ENCODE data around the gene WFDC2. TPM values are rescaled to one million over a fixed set of nuclear protein-coding genes. Genes with fewer than 3 reads are reported as not detected.

WFDC2 gene
- total and polyA plus RNA-seq, 2 of the 13 experiments (the other 11 are each of a cell fraction or from before 2014, with no cell fraction given), result 0.33 TPM; not detected in 1

DNA sequence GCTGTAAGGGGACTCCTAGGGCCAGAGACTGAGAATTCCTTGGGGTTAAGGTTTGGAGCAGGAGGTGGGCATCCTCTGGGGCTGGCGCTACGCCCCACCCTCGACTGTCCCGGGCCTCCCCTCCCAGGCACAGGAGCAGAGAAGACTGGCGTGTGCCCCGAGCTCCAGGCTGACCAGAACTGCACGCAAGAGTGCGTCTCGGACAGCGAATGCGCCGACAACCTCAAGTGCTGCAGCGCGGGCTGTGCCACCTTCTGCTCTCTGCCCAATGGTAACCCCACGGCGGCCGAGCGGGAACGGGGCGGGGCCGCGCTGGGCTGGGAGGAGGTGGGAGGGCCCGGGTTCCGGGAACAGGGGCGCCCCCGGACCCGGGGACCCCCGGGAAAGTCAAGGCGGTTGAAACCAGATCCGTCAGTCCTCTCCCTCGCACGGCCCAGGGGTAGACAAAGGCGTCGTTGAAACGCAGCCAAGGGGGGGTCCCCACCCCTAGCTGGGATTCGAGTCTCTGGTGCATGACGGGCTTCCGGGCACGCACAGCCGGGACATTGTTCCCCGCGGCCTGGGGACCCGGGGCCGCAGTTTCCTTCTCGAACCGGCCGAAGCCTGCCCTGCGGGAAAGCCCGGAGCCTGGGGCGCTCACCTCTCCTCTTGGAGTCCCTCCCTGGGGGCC is 844 bp downstream of the WFDC2 start (continued):
- TF ChIP-seq MAF1 (CRISPR knock-in tag; IDR thresholded peaks at IDR 0.05; ENCODE audit: borderline replicate concordance) (no peak), SP4 (CRISPR knock-in tag; IDR thresholded peaks at IDR 0.05) (no peak), ZFAT (CRISPR knock-in tag; conservative IDR thresholded peaks at IDR 0.05) (no peak), PHF5A (CRISPR knock-in tag; IDR thresholded peaks at IDR 0.05; ENCODE audit: low read depth, unreplicated experiment) (no peak), ZNF788 (CRISPR knock-in tag; IDR thresholded peaks at IDR 0.05; ENCODE audit: borderline replicate concordance) (no peak), ZNF431 (CRISPR knock-in tag; IDR thresholded peaks at IDR 0.05; ENCODE audit: borderline replicate concordance, low read depth) (no peak), UBTF (CRISPR knock-in tag; IDR thresholded peaks at IDR 0.05) (no peak), AGO1 (IDR thresholded peaks at IDR 0.05; ENCODE audit: low read depth, low read length, poor library complexity, severe bottlenecking) (no peak), ELF4 (CRISPR knock-in tag; IDR thresholded peaks at IDR 0.05; ENCODE audit: borderline replicate concordance) (no peak), JUND (CRISPR knock-in tag; IDR thresholded peaks at IDR 0.05) (no peak), E2F2 (CRISPR knock-in tag; IDR thresholded peaks at IDR 0.05; ENCODE audit: borderline replicate concordance) (no peak), ZNF562 (CRISPR knock-in tag; IDR thresholded peaks at IDR 0.05; ENCODE audit: borderline replicate concordance) (no peak), NAIF1 (CRISPR knock-in tag; IDR thresholded peaks at IDR 0.05; ENCODE audit: borderline replicate concordance) (no peak), RORA (CRISPR knock-in tag; IDR thresholded peaks at IDR 0.05) (no peak), ZNF800 (CRISPR knock-in tag; IDR thresholded peaks at IDR 0.05) (peak; percentile 49; the same call in 1 of the 2 replicates), ZNF777 (CRISPR knock-in tag; IDR thresholded peaks at IDR 0.05) (0 out of 2 replicates have a peak, but pooled peaks have one; percentile 47), AHR (CRISPR knock-in tag; IDR thresholded peaks at IDR 0.05) (no peak)
- TF ChIP-seq, protein P1, sequence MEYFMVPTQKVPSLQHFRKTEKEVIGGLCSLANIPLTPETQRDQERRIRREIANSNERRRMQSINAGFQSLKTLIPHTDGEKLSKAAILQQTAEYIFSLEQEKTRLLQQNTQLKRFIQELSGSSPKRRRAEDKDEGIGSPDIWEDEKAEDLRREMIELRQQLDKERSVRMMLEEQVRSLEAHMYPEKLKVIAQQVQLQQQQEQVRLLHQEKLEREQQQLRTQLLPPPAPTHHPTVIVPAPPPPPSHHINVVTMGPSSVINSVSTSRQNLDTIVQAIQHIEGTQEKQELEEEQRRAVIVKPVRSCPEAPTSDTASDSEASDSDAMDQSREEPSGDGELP (IDR thresholded peaks at IDR 0.05; ENCODE audit: borderline replicate concordance, low read depth), result no peak
- TF ChIP-seq, protein P2, sequence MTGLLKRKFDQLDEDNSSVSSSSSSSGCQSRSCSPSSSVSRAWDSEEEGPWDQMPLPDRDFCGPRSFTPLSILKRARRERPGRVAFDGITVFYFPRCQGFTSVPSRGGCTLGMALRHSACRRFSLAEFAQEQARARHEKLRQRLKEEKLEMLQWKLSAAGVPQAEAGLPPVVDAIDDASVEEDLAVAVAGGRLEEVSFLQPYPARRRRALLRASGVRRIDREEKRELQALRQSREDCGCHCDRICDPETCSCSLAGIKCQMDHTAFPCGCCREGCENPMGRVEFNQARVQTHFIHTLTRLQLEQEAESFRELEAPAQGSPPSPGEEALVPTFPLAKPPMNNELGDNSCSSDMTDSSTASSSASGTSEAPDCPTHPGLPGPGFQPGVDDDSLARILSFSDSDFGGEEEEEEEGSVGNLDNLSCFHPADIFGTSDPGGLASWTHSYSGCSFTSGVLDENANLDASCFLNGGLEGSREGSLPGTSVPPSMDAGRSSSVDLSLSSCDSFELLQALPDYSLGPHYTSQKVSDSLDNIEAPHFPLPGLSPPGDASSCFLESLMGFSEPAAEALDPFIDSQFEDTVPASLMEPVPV (CRISPR knock-in tag; IDR thresholded peaks at IDR 0.05), result no peak

All from HepG2 (cell line).